GM19324 (cell line): ENCODE measurements around the gene ECT2.
"Not testable (repeated sequence)": the region's sequence is repeated elsewhere in the genome, so short reads cannot be mapped to it uniquely, and the experiment has no call there.

Experiments used
- ATAC-seq: cut with Tn5 transposase; IDR thresholded peaks from one replicate; pipeline ENCODE4 v1.9.1; 2021; ENCODE audit warnings: mild to moderate bottlenecking, moderate library complexity; ENCODE audit not compliant: unreplicated experiment, low FRiP score

ECT2 gene

GRCh38 chr3:172726380-172726779 lies 24.1 kb upstream of the ECT2 start:
- no peak for ATAC-seq

GRCh38 chr3:172735014-172735413 lies 15.5 kb upstream of the ECT2 start:
- no peak for ATAC-seq

- ATAC-seq, result no peak
Measured at GRCh38 chr3:172739462-172739861, 11.1 kb upstream of the ECT2 start.

GRCh38 chr3:172746475-172746874 lies 4.1 kb upstream of the ECT2 start:
- ATAC-seq, result no peak

GRCh38 chr3:172749230-172749965 lies 1.1 kb upstream of the ECT2 start:
- ATAC-seq, result no peak

- no peak for ATAC-seq
Measured at GRCh38 chr3:172750069-172750367, 508 bp upstream of the ECT2 start.

GRCh38 chr3:172751175-172751704 lies 714 bp downstream of the ECT2 start:
- ATAC-seq, result no peak

GRCh38 chr3:172752651-172753050 lies 2.1 kb downstream of the ECT2 start:
- no peak for ATAC-seq

GRCh38 chr3:172753125-172753524 lies 2.6 kb downstream of the ECT2 start:
- no peak for ATAC-seq

GRCh38 chr3:172760416-172760815 lies 9.9 kb downstream of the ECT2 start:
- not testable (repeated sequence) for ATAC-seq

- ATAC-seq, result no peak
Measured at GRCh38 chr3:172766241-172766640, 15.7 kb downstream of the ECT2 start.

- no peak for ATAC-seq
Measured at GRCh38 chr3:172766718-172767405, 16.3 kb downstream of the ECT2 start.

GRCh38 chr3:172770382-172770781 lies 19.9 kb downstream of the ECT2 start:
- no peak for ATAC-seq

GRCh38 chr3:172771672-172772071 lies 21.1 kb downstream of the ECT2 start:
- no peak for ATAC-seq

GRCh38 chr3:172776049-172776717 lies 25.7 kb downstream of the ECT2 start:
- no peak for ATAC-seq

GRCh38 chr3:172777901-172778300 lies 27.4 kb downstream of the ECT2 start:
- ATAC-seq, result no peak

- ATAC-seq, result no peak
Measured at GRCh38 chr3:172782235-172782634, 31.7 kb downstream of the ECT2 start.

- ATAC-seq, result no peak
Measured at GRCh38 chr3:172786036-172786435, 35.5 kb downstream of the ECT2 start.

- ATAC-seq, result no peak
Measured at GRCh38 chr3:172787019-172787418, 36.5 kb downstream of the ECT2 start.

GRCh38 chr3:172787746-172788145 lies 37.2 kb downstream of the ECT2 start:
- ATAC-seq, result no peak

GRCh38 chr3:172799246-172799645 lies 48.7 kb downstream of the ECT2 start:
- no peak for ATAC-seq

GRCh38 chr3:172800156-172800555 lies 49.6 kb downstream of the ECT2 start:
- ATAC-seq, result no peak
